HG03196 (cell line): ENCODE results near the gene EPC1.
"Not testable (repeated sequence)": the region's sequence is repeated elsewhere in the genome, so short reads cannot be mapped to it uniquely, and the experiment has no call there.

Source experiments
- ATAC-seq: cut with Tn5 transposase; IDR thresholded peaks from one replicate; pipeline ENCODE4 v1.9.1; 2021; ENCODE audit not compliant: unreplicated experiment

Gene EPC1

DNA sequence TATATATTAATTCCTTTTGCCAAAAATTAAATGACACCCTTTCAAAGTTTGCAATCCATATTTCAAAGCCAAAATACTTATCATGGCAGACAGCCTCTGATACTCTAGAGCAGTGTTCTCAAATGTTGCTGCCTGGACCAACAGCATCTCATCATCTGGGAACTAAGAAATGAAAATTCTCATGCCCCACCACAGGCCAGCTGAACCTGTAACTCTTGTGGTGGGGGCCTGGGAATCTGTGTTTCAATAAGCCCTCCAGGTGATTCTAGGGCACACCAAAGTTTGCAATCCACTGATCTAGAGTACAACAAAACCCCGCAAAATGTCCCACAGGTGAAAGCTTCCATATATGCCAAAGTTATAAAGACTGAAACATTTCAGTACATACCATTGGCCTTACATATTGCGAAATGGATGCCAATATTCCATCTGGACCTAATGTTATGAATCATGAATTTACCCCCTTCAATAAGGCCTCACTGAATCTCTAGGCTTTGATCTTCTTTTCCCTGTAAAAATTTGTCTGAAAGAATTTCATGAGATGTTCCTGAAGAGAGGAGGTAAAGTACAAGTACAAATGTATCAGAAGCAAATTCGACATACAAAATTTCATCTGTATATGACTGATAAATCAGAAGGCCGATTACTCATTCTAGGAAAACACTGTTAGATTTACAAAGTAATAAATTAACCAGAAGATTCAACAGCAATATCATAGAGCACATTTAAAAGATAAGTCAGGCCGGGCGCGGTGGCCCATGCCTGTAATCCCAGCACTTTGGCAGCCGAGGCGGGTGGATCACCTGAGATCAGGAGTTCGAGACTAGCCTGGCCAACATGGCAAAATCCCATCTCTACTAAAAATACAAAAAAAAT is 25.3 kb upstream of the EPC1 start:
- no peak for ATAC-seq

DNA sequence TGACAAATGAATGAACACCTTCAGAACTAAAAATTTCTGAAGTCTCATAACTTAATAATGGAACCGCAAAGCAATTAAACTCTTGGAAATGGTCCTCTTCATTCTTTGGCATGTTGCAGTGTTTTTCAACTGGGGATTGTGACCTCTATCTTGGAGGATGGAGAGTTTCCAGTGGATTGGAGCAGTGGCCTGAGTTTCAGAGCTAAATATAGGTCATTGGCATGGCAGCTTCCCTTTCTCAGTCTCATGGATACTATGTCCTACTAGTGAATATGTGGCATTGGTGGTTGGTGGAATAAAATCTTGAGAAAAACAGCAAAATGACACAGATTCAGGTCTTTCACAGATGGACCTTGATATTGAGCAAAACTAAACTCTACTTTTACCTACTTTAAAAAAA is 24.1 kb upstream of the EPC1 start:
- no peak for ATAC-seq

DNA sequence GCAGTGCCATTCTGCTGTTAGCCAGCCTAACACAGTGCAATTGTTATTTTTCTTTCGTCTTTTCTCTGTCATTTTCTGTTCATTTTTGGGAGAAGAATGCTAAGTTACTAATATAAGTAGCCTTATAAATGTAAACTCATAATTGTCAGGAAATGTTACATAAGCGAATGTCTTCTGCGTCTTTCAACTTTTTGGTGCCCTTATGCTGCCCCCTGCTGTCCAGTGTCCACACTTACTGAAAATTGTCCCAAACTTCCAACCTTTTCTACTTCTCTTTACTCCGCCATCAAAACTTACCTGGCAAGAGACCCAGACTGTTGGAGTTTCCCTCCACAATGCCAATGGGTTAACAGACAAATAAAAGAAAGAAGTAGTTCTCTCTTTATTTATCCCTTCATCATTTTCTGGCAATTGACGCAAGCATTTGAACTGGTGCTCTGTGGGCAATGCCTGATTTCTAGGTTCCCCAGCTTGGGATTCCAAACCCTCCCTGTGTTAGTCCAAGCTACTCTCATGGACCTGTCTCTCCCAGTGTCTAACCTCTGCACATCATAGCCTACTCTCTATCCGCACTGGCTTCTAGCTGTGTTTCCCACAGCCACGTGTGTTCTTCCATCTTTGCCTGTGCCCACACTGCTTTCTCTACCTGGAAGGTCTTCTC is 21.0 kb upstream of the EPC1 start:
- peak; percentile 46 for ATAC-seq

DNA sequence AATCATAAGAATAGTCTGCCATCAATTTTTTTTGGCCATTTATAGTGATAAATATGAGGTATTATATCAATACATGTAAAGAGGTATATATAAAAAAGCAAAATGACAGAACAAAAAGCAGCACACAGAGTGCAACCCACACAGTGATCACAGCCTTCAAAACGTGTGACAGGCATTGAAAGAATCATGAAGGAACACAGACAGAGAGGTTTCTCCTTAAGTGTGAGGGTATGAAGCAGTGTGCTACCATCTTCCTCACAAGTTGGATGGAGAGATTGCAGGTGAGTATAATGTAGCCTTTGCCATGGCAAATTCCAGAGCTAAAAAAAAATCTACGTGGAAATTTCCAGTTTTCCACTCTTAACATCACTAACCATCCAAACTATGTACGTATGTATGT is 19.6 kb upstream of the EPC1 start:
- ATAC-seq = no peak

DNA sequence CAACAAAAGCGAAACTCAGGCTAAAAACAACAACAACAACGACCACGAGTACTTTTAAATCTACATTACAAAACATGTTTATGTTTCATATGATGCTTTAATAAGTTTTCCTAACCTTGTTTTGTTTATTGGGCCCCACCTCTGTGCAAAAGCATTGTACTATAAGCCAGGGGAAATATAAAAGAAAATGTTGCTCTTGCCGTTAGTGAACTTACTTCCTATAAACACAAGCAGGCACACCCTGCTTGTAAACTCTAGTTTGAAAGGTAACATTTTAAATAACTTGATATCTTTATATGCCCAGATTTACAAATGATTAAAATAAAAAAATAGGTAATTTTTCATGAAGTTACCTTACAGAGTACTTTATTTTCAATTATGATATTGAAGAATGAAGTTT is 19.2 kb upstream of the EPC1 start:
- ATAC-seq = no peak

DNA sequence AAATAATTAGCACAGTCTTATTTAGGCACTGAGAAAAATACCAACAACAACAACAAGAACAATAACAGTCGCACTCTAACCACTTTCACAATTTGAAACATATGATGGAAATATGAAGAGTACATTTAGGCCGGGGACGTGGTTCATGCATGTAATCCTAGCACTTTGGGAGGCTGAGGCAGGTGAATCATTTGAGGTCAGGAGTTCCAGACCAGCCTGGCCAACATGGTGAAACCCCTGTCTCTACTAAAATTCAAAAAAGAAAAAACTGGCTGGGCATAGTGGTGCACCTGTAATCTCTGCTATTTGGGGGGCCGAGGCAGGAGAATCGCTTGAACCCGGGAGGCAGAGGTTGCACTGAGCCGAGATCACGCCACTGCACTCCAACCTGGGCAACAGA is 18.4 kb upstream of the EPC1 start:
- ATAC-seq = not testable (repeated sequence)

DNA sequence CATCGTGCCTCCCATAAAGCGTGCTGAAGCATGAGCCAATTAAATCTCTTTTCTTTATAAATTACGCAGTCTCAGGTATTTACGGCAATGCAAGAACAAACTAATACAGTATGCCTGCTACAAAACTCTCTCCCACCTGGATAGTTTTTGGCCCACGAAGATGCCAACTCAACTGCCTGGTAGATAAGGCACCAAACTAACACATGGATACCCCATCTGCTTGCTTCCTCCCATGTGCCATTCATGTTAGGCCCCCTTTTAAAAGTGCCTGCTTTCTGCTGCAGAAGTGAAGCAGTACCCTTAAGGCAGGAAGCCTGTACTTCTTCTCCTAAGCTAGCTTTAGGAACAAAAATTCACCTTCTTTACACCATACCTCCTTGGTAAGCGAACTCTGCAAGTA is 15.6 kb upstream of the EPC1 start:
- ATAC-seq = no peak

DNA sequence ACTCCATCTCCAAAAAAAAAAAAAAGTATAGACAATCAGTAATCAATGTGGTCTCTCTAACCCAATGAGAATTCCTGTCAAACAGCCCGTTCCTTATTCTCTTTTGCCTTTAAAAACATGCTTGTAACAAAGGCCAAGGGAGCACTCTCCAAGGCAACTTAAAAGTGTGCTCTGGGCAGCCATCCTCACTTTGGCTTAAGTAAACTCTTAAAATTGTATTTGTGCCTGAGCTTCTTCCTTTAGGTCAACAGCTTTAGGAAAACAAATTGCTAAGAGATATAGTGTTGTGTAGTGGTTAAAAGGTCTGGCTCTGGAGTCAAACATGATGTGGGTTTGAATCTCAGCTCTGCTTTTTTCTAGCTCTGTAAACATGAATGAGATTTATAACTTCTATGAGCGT is 13.9 kb upstream of the EPC1 start:
- ATAC-seq = no peak

DNA sequence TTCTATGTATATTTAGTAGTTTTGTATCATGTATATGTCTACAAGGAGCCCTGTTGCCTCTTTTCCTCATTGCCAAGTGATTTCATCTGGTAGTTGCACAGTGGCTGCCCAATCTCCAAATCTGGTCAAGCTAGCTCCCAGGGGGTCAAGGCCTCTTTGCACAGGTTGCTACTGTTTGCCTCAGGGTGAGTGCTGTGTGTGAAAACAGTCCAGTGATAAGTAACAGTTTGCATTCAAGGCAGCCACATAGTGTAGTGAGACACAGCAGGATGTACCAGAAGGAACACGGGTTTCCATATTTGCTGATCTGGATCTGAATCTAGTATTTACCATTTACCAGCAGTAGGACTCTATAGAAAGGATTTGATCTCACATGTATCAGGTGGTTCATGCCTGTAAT is 13.3 kb upstream of the EPC1 start:
- ATAC-seq = no peak

DNA sequence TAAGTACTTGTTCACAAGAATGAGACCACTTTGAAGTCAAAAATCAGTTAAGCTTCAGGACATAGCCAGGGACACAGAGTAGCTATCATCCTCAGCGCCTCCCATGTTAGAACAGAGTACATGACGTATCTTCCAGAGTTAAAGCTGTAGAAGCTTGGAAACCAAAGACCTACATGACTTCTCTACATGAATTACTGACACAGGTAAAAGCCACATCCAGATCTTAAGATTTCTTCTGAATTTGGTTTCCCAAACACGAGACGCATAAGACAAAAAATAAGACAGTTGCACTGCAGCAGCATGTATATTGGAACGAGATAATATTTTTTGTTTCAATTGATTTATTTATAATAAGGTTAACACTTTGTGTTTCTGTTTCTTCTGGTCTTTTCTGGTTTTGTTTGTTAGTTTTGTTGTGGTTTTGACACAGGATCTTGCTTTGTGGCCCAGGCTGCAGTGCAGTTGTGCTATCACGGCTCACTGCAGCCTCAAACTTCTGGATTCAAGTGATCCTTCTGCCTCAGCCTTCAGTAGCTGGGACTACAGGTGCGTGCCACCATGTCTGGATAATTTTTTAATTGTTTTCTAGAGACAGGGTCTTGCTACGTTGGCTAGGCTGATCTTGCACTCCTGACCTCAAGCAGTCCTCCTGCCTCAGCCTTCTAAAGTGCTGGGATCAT is 10.2 kb upstream of the EPC1 start:
- no peak for ATAC-seq

DNA sequence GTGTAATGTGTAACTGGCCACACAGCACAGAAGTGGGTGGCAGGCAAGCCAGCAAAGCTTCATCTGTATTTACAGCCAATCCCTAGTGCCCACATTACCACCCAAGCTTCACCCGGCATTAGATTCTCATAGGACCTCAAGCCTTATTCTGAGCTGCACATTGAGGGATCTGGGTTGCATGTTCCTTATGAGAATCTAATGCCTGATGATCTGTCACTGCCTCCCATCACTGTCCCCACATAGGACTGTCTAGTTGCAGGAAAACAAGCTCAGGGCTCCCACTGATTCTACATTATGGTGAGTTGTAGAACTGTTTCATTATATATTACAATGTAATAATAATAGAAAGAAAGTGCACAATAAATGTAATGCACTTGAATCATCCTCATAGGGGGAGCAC is 7.7 kb upstream of the EPC1 start:
- not testable (repeated sequence) for ATAC-seq

DNA sequence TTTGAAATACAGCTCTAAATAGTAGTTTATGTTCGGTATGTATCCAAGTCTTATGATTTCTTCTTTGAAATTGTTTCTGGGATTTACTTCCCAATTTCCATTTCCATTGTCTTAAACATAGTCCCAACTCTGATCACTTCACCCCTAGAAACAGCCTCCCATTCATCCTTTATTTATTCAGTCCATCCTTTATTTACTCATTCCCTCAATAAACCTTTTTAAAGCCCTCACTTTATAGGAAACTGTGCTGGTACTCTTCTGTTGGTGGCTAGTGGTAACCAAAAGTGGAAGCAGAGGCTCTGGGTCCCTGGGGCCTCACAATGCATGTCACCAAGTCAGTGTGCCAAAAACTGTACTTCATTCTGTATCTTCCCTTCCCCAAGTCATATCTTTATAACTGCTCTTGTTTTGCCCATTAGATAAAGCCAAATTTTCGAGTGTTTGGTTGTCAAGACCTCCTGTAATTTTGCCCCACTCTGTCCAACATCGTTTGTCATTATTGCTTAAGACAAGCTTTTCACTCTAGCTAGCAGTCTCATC is 3.9 kb upstream of the EPC1 start:
- ATAC-seq = no peak

DNA sequence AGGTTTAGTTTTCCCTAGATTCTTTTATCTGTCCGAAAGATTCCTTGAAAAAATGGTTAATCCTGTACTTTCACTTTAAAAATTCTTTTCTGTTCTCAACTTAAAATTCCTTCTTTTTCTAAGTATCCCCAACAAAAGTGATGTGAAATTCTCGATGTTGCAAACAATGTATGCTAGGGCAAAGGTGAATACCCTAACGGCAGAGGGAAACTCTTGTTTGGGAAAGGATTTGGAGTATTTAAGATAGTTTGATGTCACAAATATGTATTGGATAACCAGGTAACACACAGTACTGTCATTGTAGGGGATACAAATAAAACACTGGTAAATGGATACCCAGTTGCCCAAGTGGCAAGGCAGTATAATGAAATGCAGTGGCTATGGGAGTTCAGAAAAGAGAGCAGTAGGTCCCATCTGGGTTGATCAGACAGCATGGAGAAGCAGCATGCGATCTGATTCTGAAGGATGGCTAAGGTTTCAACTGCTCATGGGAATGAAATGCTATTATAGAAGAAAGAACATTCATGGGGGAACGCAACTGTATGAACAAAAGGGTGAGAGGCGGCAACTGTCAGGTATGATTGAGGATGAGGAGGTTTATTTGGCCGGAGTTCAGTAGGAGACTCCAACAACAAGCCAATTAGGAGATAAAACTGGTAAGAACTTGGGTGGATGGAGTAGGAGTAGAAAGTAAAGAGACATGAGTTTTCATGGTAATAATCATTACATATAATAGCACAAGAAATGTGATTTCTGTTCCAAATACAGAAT is 3.2 kb upstream of the EPC1 start:
- ATAC-seq = no peak

DNA sequence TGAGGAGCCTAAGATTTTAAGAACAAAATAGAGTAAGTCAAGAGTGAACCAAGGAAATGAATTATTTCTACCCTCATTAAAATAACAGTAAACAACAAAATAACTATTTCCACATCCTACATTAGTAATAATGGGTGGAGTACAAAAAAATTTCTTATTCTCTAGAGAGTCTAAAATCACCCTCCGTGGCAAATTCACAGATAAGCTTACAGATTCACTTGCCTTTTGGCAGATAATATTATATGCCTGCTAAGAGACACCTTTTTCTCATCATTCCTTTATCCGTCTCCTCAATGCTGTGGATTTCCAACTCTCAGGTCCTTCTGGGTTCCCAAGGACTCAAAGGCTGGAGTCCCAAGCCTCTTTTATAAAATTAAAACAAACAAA is 2.2 kb upstream of the EPC1 start:
- no peak for ATAC-seq

DNA sequence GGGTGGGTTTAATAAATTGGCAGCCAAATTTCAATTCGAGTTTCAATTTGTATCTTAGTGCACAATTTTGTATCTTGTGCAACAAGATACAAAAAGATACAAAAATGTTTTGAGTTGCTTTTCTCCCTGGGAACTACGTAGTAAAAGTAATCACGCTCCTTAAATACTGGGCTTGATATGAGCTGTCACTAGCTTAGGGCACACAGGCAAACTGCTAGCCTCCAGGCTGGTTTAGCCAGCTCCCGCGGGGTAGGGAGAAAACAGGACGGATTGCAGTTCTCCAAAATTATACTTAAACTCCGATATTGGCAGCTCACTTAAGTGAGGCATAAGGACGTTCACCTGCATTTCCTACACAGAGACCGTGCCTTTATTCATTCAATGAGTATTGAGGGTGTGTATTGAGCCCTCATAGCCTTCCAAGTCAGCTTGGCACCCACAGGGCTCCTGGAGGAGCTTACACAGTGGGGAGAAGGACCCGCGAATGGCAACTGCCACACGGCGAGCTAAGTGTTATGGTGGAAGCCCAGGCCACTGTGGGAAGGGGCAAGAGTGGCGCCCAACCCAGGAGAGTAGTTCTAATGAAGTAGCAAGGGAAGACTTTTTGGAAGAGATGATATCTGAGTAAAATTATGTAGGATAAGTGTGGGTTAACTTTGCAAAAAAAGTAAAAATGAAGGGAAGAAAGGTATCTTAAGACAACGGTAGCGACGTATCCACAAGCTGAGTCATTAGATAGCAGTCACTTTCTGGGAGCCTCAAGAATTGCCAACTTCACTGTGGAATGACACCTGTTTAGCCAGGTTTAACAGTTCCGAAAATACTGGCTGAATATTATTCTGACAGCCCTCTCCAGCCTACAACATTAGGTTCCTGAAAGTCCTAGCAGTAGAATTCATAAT is 1.6 kb upstream of the EPC1 start:
- no peak for ATAC-seq

DNA sequence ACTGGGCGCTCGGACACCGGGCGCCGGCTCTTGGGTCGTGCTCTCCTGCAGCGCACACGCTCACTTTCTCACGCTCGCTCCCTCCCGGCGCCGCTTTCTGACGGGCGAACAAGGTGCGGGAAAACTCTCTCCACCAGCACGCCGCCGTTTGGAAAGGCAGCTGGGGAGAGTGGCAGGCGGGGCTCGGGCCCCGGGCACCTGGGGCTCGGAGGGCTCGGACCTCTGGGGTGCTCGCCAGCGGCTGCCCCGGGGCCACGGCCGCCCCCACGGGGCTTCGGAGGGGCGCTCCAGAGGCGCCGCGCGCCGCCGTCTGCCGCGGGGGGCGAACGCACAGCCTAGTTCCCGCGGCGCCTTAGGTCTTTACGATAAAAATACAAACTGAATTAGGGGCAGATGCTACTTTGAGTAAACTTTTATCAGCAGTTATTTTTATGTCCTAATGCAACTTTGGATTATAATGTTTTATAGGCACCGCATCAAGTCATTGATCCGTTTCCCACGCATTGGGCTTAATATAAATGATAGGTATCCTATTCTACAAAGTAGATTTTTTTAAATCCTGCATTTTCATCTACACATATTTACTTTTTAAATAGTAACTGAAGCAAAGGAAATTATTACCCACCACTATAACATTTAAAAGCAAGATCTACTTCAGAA is 535 bp upstream of the EPC1 start:
- ATAC-seq = peak; percentile 19

DNA sequence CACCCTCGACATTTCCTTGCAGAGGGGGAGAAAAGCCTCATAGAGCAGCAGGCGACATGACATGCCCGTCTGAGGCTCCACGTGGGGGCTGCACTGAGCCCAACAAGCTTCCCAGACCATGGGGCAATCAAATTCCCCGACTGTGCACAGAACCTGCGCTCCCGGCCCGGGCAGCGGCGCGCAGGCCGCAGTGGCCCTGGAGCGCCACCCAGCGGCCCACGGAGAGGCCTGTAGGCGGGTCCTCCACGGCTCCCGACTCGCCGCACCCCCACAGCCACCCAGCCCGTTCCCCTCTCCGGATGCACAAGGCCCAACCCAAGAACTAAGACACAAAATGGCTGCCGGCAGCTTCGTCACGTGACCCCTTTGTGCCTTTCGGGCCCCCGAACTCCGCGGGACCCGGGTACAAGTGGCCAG is 816 bp downstream of the EPC1 start:
- peak; percentile 87 for ATAC-seq

DNA sequence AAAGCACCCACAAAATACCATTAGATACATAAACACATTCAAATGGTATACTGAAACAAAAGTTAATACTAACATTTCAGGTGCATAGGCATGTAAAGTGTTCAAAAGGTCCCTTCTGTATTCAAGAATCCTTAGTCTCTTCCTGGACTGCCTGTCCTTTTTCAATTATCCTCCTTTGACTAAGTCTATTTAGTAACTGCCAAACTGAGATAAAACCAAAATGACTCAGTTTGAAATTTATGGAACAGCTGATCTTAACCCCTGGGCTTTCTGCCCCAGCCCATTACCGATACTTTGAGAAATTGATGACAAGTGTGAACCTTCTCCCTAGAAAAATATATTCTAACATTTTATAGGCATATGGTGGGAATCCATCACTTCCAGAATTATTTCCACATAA is 5.4 kb downstream of the EPC1 start:
- no peak for ATAC-seq

DNA sequence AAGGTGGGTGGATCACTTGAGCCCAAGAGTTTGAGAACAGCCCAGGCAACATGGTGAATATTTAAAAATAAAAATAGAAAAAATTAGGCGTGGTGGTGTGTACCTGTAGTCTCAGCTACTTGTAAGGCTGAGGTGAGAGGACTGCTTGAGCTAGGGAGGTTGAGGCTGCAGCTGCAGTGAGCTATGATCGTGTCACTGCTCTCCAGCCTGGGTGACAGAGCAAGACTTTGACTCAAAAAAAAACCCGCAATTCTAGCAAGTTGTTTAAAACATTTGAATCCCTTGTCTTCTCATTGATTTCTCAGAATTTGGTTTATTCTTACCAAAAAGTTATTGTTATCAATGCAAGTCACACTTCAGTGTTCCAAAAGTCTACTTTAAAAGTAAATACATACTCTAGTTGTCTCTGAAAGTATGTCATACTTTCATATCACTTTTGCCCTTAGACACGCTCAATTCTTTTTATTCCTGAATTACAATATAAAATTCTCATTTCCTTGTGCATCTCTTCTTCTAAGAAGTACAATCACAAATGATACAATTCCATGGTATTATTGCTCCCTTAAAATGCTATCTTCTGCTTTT is 6.3 kb downstream of the EPC1 start:
- ATAC-seq = no peak
